SU-DHL-6 (cell line): ENCODE results near the gene NUDT16L1.

ENCODE experiments used
- CTCF ChIP-seq: fragments of 200-600 bp; sonication (generic); IDR thresholded peaks from one replicate; pipeline ENCODE4 v1.5.1; 2017; ENCODE audit warnings: antibody characterized with exemption, mild to moderate bottlenecking, low read length, moderate library complexity; ENCODE audit not compliant: insufficient read depth, poor library complexity, severe bottlenecking
- EZH2phosphoT487 ChIP-seq: fragments of 200-600 bp; sonication (generic), shearing (Covaris generic); conservative IDR thresholded peaks from 2 replicates; pipeline ENCODE4 v1.6.1; 2018; ENCODE audit warnings: mild to moderate bottlenecking, antibody characterized with exemption, low read length, moderate library complexity, mixed read lengths

- TF ChIP-seq CTCF: no peak
- TF ChIP-seq EZH2phosphoT487: no peak
Measured at GRCh38 chr16:4683255-4684057, 9.9 kb upstream of the NUDT16L1 start.
